Neural progenitor cell (in vitro differentiated cells): ENCODE measurements around the gene NPPB.

Experiments used
- CTCF ChIP-seq: fragments of 200-600 bp; sonication (generic); IDR thresholded peaks from 2 replicates; pipeline ENCODE4 v1.5.1; 2017; ENCODE audit warnings: antibody characterized with exemption, mild to moderate bottlenecking
- EZH2phosphoT487 ChIP-seq: fragments of 200-600 bp; sonication (generic); IDR thresholded peaks from 2 replicates; pipeline ENCODE4 v1.6.1; 2017; ENCODE audit warnings: antibody characterized with exemption

- no peak for TF ChIP-seq CTCF
- no peak for TF ChIP-seq EZH2phosphoT487
Observed at GRCh38 chr1:11858613-11858967, at the start of gene NPPB.
